ENCODE data around the gene RASD1.

RASD1 gene

DNA sequence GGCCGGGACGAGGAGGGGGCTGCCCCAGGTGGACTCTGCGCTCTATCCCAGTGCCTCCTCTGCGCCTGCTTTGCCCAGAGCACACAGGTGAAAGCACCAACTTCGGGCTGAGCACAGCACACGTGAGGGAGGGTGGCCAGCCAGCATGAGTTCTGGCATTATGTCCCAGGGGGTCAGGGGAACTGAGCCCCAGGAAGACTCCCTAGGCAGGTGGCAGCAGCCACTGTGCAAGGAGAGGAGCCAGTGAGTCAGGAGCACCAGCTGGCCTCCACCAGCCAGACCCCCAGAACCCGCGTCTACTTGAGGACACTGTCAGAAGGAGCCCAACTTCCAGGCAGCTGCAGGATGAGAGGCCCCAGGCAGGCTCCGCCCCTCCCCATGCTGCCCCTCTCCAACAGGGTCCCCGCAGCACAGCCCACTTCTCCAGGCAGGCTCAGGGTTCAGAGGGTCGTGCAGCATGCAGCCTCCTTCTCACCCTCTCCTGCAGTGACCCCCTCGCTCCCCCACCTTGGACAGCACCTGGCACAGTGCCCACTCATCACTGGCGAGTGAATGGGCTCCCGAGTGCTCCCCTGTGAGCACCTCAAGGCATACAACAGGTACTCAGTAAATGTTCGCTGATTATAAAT is 44.2 kb upstream of the RASD1 start:
- TF ChIP-seq, protein P1, sequence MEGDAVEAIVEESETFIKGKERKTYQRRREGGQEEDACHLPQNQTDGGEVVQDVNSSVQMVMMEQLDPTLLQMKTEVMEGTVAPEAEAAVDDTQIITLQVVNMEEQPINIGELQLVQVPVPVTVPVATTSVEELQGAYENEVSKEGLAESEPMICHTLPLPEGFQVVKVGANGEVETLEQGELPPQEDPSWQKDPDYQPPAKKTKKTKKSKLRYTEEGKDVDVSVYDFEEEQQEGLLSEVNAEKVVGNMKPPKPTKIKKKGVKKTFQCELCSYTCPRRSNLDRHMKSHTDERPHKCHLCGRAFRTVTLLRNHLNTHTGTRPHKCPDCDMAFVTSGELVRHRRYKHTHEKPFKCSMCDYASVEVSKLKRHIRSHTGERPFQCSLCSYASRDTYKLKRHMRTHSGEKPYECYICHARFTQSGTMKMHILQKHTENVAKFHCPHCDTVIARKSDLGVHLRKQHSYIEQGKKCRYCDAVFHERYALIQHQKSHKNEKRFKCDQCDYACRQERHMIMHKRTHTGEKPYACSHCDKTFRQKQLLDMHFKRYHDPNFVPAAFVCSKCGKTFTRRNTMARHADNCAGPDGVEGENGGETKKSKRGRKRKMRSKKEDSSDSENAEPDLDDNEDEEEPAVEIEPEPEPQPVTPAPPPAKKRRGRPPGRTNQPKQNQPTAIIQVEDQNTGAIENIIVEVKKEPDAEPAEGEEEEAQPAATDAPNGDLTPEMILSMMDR (IDR thresholded peaks at IDR 0.05; ENCODE audit: extremely low read depth, missing control alignments), result no peak
- DNase-seq (ENCODE audit: low spot score), result no peak

DNA sequence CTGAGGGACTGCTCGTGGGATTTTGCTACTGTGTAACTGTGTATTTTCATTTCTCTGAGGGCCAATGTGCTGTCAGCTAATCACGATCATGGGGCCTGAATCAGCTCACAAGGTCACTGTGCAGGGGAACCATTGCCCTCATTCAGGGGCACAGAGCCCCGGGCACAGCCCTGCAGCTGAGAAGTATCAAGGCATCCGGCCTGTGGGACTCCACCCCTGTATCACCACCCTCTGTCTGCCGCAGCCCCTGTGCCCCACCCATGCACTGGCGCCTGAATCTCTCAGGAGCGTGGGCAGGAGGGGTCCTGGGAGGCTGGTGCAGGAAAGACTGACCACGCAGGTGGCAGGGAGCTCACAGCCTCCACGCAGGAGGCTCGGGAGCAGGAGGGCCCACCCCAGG is 43.4 kb upstream of the RASD1 start:
- TF ChIP-seq, protein P1 (IDR thresholded peaks at IDR 0.05; ENCODE audit: extremely low read depth, missing control alignments), result no peak

DNA sequence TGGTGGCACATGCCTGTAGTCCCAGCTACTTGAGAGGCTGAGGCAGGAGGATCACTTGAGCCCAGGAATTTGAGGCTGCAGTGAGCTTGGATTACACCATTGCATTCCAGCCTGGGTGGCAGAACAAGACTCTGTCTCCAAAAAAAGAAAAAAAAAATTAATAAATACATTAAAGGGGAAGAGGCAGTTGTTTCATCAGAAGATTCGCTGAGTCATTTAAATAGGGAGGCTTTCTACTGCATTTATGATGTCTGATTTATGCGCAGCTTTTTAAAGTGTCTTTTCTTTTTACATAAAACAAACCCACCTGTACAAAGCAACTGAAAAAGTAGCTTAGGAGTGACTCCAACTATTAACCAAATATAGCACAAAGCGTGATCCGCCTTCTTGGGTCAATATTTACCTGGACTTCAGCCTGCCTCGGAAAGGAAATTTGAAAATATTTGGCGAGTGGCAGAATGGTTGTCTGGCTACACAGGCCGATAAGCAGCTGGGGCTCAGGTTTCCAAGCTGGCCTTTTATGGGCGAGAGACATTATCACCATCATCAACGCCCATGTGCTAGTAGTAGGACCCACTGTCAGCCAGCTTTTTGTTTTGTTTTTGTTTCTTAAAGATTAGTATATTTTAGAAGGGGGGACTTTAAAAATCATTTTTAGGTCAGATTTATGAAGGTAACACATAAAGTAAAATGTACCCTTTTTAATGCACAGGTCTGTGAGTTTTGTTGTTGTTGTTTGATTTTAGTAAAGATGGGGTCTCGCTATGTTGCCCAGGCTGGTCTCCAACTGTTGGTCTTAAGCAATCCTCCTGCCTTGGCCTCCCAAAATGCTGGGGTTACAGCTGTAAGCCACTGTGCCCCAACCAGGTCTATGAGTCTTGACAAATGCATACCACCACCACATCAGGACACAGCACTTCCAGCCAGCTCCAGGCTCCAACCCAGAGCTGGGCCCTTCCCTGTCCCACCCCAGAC is 42.5 kb upstream of the RASD1 start:
- DNase-seq (ENCODE audit: low spot score), result no peak

More for the DNA sequence above, 43.4 kb upstream of the RASD1 start:
- DNase-seq (ENCODE audit: low spot score), result no peak

DNA sequence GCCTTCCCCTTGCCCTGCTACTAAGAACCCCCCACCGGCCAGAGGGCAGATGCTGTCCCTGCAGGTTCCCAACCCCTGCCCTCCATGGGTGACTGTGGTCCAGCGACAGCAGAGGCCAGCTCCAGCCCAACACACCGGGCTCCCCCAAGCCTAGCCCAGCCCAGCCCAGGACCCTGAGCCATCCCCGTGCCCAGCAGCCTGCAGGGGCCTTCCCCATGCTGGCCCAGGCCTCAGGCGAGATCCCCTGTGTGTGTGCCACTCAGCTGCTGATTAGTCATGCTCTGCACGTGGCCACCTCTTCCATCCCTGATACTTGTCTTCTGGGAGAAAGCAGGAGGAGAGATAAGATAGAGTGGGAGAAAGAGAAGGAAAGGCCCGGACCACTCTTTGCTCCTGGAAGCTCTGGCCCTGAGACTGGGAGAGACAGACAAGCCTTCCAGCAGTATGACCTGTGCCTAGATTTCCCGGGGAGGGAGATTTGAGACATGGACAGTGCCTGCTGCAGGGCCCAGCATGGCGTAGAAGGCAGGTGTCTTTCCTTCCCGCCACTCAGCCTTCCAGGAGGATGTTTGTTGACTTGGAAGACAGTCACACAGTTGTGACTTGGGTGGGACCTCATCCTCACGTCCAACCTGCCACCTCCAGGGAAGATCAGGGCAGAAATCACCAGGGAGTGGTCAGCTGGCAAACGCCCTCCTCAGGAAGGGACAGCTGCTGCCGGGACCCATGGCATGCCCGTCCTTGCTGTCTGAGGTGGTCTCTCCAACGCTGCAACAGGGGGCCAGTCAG is 41.3 kb upstream of the RASD1 start:
- DNase-seq (ENCODE audit: low spot score), result no peak
- TF ChIP-seq, protein P1 (IDR thresholded peaks at IDR 0.05; ENCODE audit: extremely low read depth, missing control alignments), result no peak

More for the DNA sequence above, 42.5 kb upstream of the RASD1 start:
- TF ChIP-seq, protein P1 (IDR thresholded peaks at IDR 0.05; ENCODE audit: extremely low read depth, missing control alignments), result no peak

DNA sequence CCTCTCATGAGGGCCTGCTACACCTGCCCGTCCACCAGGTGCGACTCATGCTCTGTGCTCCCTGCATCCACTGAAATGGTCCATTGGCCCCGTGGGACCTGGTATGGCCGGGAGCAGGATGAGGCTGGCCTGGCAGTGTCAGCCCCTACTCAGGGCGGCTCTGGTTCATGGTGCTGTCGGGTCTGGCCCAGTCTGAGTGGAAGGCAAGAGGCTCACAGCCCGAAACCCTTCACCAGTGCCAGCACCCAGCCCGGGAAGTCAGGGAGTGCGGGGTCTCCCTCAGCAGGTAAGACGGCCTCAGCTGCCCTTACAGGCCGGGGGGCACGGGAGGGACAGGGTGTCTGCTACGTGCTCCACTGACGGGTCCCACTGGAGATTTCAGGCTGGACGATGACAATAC is 40.5 kb upstream of the RASD1 start:
- no peak for DNase-seq (ENCODE audit: low spot score)
- TF ChIP-seq, protein P1 (IDR thresholded peaks at IDR 0.05; ENCODE audit: extremely low read depth, missing control alignments), result no peak

DNA sequence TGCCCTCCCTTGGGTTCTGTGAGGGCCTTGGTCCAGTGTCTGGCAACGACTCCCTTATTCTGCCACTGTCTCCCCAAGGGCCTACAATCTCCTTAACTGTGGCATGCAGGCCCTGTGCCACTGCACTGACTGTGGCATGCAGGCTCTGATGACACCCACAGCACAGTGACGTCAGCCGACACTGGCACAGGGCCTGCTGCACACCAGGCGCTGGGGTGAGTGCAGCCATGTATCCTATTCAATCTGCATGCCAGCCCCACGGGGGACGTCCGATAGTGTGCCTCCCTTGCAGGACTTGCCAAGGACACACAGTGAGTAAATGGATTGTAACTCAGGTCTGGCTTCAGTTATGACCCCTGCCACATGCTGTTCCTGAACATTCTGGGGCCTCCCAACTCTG is 39.8 kb upstream of the RASD1 start:
- DNase-seq (ENCODE audit: low spot score), result no peak
- TF ChIP-seq, protein P1 (IDR thresholded peaks at IDR 0.05; ENCODE audit: extremely low read depth, missing control alignments), result no peak
